Activated gamma-delta T cell (primary cell): ENCODE measurements around the gene SPINK7.

ENCODE experiments used
- DNase-seq: peaks from one replicate; lab custom pipeline; 2025; lab: John Stamatoyannopoulos, UW

Gene SPINK7

DNA sequence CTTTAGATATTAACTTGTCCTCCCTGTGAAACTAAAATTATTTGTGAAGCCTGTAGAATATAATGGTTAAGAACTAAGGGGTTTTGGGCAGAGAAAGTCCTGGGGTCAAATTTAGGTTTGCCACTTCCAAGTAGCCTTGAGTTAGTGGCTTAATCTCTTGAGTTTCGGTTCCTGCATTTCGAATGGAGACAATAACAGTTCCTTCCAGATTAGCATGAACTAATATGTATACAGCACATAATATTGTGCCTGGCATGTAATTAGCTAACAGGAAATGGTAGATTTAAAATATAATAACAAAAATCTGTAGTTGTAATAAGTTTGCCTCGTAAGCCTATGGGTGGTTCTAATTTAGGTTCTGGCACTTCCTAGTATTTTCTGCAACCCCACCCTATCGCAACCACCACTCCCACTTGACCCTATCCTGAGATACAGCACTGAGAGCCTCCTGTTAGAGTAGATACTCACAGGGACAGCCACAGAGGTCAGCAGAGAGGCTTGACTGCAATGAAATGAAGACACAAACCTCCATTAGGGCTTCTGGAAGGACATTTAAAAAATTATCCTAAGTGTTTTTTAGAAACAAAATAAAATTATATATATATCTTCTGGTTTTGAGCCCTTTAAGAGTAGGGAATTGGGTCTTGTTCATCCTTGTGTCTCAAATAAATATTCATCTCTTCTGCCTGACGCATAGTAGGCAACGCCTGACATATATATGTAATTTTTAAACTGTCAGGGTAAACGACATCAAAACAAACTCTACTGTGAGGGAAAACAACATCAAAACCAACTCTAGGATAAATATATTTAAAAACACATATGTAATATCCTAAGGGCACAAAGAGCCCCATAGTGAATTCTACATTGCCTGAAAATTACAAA is 31.6 kb downstream of the SPINK7 start:
- no peak for DNase-seq

DNA sequence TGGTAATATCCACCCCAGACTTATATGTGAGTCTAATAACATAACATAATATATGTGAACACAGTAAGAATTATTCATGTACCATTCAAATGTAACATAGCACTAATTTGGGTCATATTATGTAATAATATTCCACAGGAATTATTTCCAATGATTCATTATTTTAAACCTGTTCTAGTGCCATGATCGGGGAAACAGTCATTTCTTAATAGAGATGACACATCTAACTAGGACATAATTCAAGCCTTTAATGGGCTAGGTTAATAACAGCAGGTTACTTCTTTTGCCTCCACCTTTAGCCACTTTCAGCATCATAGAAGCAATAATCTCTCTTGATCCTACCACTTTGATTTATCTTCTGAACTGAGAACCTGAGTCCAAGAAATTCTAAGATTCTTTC is 35.5 kb downstream of the SPINK7 start:
- no peak for DNase-seq

DNA sequence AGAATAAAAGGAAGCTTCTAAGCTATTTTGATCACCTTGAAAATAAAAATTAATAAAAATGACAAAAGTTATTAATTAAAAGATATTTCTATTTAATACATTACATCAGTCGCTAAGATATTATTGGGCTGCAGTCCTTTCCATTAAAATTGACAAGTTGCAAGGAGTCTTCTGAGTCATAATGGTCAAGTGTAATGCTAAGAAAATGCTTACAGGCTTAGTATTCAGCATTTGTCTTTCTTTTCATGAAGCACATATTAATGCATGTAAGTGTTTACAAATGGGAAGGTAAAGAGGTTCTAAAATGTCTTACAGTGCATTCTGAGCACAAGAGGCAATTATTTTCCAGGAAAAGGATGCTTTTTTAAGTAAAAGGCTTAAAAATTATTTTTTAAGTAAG is 40.5 kb downstream of the SPINK7 start:
- DNase-seq: no peak

DNA sequence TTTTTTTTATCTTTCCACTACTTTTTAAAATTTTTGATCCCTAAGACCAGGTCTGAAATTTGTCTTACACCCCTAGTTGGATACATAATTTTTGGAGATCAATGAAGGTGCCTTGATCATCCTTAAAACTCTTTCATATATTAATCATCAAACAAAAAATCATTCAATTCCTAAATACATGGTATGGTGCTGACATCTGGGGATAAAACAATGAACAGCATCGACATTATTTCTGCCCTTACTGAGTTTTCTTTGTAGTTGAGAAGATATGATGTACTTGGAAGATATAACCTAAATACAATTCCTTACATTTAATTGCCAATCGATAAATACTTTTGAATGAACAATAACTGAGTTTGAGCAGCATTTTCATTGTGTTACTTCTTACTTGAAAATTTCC is 41.4 kb downstream of the SPINK7 start:
- DNase-seq: no peak

DNA sequence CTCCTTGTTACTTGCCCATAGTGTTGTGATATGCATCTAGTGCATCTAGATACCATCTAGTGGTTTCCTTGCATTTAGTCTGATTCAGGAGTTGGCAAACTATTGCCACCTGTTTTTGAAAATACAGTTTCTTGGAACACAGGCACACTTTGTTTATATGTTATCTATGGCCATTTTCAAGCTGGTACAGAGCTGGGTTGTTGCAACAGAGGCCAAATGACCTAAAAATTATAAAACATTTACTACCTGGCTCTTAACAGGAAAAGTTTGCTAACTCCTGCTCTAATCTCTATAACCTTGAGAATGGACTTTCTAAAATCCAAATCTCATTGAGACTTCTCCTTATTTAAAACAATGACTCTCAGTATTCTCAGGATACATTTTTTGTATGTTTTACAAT is 52.1 kb downstream of the SPINK7 start:
- no peak for DNase-seq
